ENCODE data around the gene PTPRN2. TPM values are rescaled to one million over a fixed set of nuclear protein-coding genes. Genes with fewer than 3 reads are reported as not detected.

The PTPRN2 gene
- polyA plus RNA-seq, 4 donors: 7.3 to 11.4 (median 8.0) TPM

- no peak for DNase-seq (ENCODE audit: low read depth in 4 of 4, low spot score in 2 of 4)
Observed at GRCh38 chr7:157614457-157615020, 973.1 kb downstream of the PTPRN2 start.

GRCh38 chr7:157613575-157614322 is 973.9 kb downstream of the PTPRN2 start:
- no peak for DNase-seq (ENCODE audit: low read depth in 4 of 4, low spot score in 2 of 4)

- DNase-seq (ENCODE audit: low read depth in 4 of 4, low spot score in 2 of 4): no peak
Observed at GRCh38 chr7:157612664-157613561, 974.7 kb downstream of the PTPRN2 start.

GRCh38 chr7:157612009-157612663 is 975.5 kb downstream of the PTPRN2 start:
- DNase-seq (ENCODE audit: low read depth in 4 of 4, low spot score in 2 of 4): no peak

- no peak for DNase-seq (ENCODE audit: low read depth in 4 of 4, low spot score in 2 of 4)
Observed at GRCh38 chr7:157611341-157611740, 976.3 kb downstream of the PTPRN2 start.

GRCh38 chr7:157610671-157611295 is 976.8 kb downstream of the PTPRN2 start:
- no peak for DNase-seq (ENCODE audit: low read depth in 4 of 4, low spot score in 2 of 4)

- no peak for DNase-seq (ENCODE audit: low read depth in 4 of 4, low spot score in 2 of 4)
Observed at GRCh38 chr7:157609932-157610640, 977.5 kb downstream of the PTPRN2 start.

GRCh38 chr7:157609516-157609915 is 978.1 kb downstream of the PTPRN2 start:
- DNase-seq (ENCODE audit: low read depth in 4 of 4, low spot score in 2 of 4): no peak

- no peak for DNase-seq (ENCODE audit: low read depth in 4 of 4, low spot score in 2 of 4)
Observed at GRCh38 chr7:157607218-157607617, 980.4 kb downstream of the PTPRN2 start.

- DNase-seq (ENCODE audit: low read depth in 4 of 4, low spot score in 2 of 4): no peak
Observed at GRCh38 chr7:157606140-157606539, 981.5 kb downstream of the PTPRN2 start.

- DNase-seq (ENCODE audit: low read depth in 4 of 4, low spot score in 2 of 4): no peak
Observed at GRCh38 chr7:157605638-157606037, 982.0 kb downstream of the PTPRN2 start.

GRCh38 chr7:157604661-157605381 is 982.8 kb downstream of the PTPRN2 start:
- no peak for DNase-seq (ENCODE audit: low read depth in 4 of 4, low spot score in 2 of 4)

- no peak for DNase-seq (ENCODE audit: low read depth in 4 of 4, low spot score in 2 of 4)
Observed at GRCh38 chr7:157603716-157604115, 983.9 kb downstream of the PTPRN2 start.

GRCh38 chr7:157603005-157603404 is 984.6 kb downstream of the PTPRN2 start:
- DNase-seq (ENCODE audit: low read depth in 4 of 4, low spot score in 2 of 4): no peak

- DNase-seq (ENCODE audit: low read depth in 4 of 4, low spot score in 2 of 4): no peak
Observed at GRCh38 chr7:157602581-157602980, 985.0 kb downstream of the PTPRN2 start.

- DNase-seq (ENCODE audit: low read depth in 4 of 4, low spot score in 2 of 4): no peak
Observed at GRCh38 chr7:157602156-157602555, 985.5 kb downstream of the PTPRN2 start.

GRCh38 chr7:157601530-157601929 is 986.1 kb downstream of the PTPRN2 start:
- DNase-seq (ENCODE audit: low read depth in 4 of 4, low spot score in 2 of 4): no peak

GRCh38 chr7:157599491-157599890 is 988.1 kb downstream of the PTPRN2 start:
- DNase-seq (ENCODE audit: low read depth in 4 of 4, low spot score in 2 of 4): no peak

GRCh38 chr7:157597562-157597961 is 990.1 kb downstream of the PTPRN2 start:
- DNase-seq (ENCODE audit: low read depth in 4 of 4, low spot score in 2 of 4): no peak

All from left renal cortex interstitium (tissue), 4 donors.